GM18498 (cell line): ENCODE results near the gene SLC25A6.
"Not testable (repeated sequence)": the region's sequence is repeated elsewhere in the genome, so short reads cannot be mapped to it uniquely, and the experiment has no call there.

ENCODE experiments used
- ATAC-seq: cut with Tn5 transposase; IDR thresholded peaks from one replicate; pipeline ENCODE4 v1.9.1; 2021; ENCODE audit warnings: mild to moderate bottlenecking, moderate library complexity; ENCODE audit not compliant: unreplicated experiment

Gene SLC25A6

GRCh38 chrX:1416327-1416784 lies 24.4 kb upstream of the SLC25A6 start:
- no peak for ATAC-seq

- no peak for ATAC-seq
Measured at GRCh38 chrX:1412551-1413161, 20.7 kb upstream of the SLC25A6 start.

- no peak for ATAC-seq
Measured at GRCh38 chrX:1411326-1411725, 19.4 kb upstream of the SLC25A6 start.

- ATAC-seq, result no peak
Measured at GRCh38 chrX:1407035-1407434, 15.1 kb upstream of the SLC25A6 start.

GRCh38 chrX:1405769-1406168 lies 13.9 kb upstream of the SLC25A6 start:
- not testable (repeated sequence) for ATAC-seq

GRCh38 chrX:1403867-1404266 lies 12.0 kb upstream of the SLC25A6 start:
- not testable (repeated sequence) for ATAC-seq

GRCh38 chrX:1403228-1403627 lies 11.3 kb upstream of the SLC25A6 start:
- ATAC-seq, result no peak

- no peak for ATAC-seq
Measured at GRCh38 chrX:1401611-1402430, 9.9 kb upstream of the SLC25A6 start.

GRCh38 chrX:1400742-1401471 lies 9.0 kb upstream of the SLC25A6 start:
- ATAC-seq, result no peak

GRCh38 chrX:1400049-1400448 lies 8.1 kb upstream of the SLC25A6 start:
- ATAC-seq, result no peak

GRCh38 chrX:1398431-1399340 lies 6.8 kb upstream of the SLC25A6 start:
- ATAC-seq, result no peak

- no peak for ATAC-seq
Measured at GRCh38 chrX:1397441-1398270, 5.7 kb upstream of the SLC25A6 start.

GRCh38 chrX:1397001-1397400 lies 5.1 kb upstream of the SLC25A6 start:
- ATAC-seq, result no peak

GRCh38 chrX:1395646-1396216 lies 3.8 kb upstream of the SLC25A6 start:
- no peak for ATAC-seq

- no peak for ATAC-seq
Measured at GRCh38 chrX:1394731-1395501, 3.0 kb upstream of the SLC25A6 start.

- ATAC-seq, result no peak
Measured at GRCh38 chrX:1393871-1394615, 2.1 kb upstream of the SLC25A6 start.

GRCh38 chrX:1392376-1393068 lies 609 bp upstream of the SLC25A6 start:
- peak; percentile 23 for ATAC-seq

- no peak for ATAC-seq
Measured at GRCh38 chrX:1391370-1391706, 575 bp downstream of the SLC25A6 start.
